Measurements from ENCODE around the gene CTCFL.

DNA sequence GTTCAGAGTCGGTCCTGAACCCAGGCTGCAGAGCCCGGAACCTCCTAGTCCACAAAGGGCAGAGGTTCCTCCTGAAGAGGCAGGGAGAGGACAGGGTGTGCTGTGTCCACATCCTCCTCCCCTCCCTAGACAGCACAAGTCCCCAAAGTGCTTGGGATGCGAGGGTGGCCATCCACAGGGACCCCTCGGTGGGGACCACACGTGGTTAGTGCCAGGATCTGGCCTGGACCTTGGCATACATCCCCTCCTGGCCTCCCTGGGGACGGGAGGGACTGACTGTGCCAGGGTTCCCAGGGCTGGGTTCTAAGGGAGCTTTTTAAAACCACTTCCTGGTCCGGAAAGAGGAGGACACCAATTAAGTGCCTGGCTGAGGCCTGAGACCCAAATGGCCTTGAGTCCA is 63.2 kb downstream of the CTCFL start:
- TF ChIP-seq POLR2A (IDR thresholded peaks at IDR 0.05) = no peak
- TF ChIP-seq EP300 (IDR thresholded peaks at IDR 0.05; ENCODE audit: low read depth) = no peak
